KG1 (cell line): ENCODE data around the gene SLC39A7.

Source experiments
- DNase-seq: peaks from one replicate; lab custom pipeline; 2025; lab: John Stamatoyannopoulos, UW

SLC39A7 gene

DNA sequence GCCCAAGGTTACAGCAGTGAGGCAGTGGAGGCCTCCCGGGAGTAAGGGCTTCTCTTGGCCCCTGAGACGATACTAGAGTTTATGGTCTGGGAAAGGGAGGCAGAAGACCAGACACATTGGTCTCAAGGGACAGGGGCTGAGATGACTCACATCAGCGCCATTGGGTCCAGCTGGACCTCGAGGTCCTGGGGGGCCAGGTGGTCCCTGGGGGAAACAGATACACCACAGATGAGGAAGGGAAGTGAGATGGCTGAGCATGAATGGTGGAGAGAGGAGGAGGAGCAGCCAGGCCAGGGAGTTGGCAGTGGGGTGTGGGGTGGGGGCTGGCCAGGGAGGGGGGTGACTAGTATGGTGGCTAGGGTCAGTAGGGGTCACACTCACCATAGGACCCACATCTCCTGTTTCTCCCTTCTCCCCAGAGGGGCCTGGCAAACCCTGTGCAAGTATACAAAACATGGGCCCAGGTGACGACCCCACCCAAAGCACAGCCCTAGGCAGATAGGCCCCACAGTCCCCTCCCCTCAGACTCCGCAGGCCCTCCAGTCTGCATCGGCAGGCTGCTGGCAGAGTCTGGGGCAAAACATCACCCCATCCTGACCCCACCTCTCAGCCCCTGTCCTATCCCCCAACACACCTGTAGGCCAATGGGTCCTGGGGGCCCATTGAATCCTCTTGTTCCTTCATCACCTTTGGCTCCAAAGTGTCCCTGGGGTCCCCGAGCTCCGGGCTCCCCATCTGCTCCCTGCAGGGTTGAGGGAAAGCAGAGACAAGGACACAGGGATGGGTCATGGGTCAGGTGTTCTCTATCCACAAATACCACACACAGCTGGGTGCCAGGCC lies 30.3 kb upstream of the SLC39A7 start:
- DNase-seq, result no peak

DNA sequence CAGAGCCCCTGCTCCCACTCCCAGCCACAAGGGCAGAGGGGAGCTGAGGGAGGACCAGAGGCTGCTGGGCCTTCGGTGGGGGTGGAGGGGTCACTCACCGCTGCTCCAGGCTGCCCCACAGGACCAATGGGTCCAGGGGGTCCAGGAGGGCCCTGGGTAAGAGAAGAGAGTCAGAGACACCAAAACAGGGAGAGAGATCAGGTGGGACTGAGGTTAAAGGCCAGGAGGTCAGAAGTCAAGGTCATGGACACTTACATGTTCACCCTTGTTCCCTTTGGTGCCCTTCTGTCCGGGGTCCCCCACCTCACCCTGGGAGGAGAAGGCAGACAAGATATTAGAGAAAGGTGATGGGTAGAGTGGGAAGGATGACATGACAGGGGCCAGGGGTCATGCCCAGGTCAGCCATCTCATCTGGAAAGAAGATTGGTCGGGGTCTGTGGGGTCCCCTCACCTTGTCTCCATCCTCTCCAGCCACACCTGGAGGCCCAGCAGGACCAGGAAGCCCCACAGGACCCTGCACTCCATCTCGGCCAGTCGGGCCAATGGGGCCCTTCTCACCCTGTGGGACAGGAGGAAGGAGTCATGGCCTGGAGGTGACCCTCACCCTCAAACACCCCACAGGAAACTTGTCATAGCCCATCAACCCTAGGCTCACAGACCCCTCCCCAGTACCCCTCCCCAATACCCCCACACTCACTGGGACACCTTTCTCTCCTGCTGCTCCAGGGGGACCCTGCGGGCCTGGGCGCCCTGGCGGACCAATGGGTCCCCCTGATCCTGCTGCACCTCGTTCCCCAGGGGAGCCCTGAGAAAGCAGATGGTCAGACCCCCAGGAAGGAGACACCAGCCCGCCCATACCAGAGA lies 29.4 kb upstream of the SLC39A7 start:
- no peak for DNase-seq

- DNase-seq, result no peak
Observed at GRCh38 chr6:33171880-33172687, 28.6 kb upstream of the SLC39A7 start.

GRCh38 chr6:33172688-33173534 lies 27.8 kb upstream of the SLC39A7 start:
- no peak for DNase-seq

GRCh38 chr6:33173535-33174180 lies 27.0 kb upstream of the SLC39A7 start:
- no peak for DNase-seq

DNA sequence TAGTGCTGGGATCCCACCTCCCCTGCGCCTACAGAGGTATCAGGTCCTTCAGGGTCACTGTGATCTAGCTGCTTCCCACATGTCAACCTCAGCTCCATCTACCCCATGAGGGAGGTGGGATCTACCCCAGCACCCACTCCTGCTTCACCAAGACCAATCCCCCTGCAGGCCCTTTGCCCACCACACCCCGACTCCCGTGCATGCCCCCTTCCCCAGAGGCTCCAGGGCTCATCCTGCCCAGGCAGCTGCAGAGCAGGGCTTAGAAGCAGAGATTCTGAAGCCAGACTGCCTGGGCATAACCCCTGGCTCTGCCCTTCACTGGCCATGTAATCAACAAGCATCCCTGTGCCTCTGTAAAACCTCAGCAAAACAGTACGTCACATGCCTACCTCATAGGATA lies 25.9 kb upstream of the SLC39A7 start:
- no peak for DNase-seq

GRCh38 chr6:33175436-33176069 lies 25.1 kb upstream of the SLC39A7 start:
- DNase-seq, result no peak

GRCh38 chr6:33176906-33177305 lies 23.8 kb upstream of the SLC39A7 start:
- no peak for DNase-seq

DNA sequence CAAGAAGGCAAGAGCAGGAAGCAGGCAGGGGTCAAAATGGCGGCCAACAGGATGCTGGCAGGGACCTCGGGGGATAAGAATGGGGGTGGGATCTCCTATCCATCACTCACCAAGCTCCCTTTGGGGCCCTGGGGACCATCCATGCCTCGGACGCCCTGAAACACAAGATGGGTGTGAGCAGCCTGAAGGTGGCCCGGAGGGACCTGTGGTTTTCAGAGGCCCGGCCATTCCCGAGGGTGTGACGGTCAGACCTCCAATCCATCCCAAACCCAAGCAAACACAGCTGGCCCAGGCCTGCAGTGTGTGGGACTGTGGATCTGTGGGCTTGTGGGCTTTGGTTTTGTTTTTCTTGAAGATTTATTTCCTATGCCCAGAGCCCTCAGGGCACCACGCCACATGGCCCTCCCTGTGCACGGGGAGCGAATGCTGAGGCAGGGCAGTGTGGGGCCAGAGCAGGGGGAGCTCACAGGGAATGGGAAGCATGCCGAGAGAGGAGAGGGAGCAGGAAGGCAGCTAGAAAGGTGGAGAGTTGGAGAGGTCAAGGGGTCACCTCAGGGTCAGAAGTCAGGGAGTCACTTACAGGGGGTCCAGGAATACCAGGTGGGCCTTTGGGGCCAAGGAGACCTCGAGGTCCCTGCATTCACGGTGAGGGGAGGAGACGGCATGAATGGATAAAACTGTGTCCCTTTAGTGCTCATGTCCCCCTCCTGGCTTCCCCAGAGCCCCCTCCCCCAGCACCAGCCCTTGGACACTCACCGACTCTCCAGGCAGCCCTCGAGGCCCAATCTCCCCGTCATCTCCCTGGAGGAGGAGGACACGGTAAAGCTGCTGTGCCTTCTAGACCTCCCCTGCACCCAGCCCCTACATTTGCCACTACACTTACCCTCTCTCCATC lies 22.9 kb upstream of the SLC39A7 start:
- DNase-seq, result no peak

- no peak for DNase-seq
Observed at GRCh38 chr6:33178755-33179475, 21.8 kb upstream of the SLC39A7 start.

GRCh38 chr6:33181141-33181540 lies 19.5 kb upstream of the SLC39A7 start:
- DNase-seq, result no peak

DNA sequence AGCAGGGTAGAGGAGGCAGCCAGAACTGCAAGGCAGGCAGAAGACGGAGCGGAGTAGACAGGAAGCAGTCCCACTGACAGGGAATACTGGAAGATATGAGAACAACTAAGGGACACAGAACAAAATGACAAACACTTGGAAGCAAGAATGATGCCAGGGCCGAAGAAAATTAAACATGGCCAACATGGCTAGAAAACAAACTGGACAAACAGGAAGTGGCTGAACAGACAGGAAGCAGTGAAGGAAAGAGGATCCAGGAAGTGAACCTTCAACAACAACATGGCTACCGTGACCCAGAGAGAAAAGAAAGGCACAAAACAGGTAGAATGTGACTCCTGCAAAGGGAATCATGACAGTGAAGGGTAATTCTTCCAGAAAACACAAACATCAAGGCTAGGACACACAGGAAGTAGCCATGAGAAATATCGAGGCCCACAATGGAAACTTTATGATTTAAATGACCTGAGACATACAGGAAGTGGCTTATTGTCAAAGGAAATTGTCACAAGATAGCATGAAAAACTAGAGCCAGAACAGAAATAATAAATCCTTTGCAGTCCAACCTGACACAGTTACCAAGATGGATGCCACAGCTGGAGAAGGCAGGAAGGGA lies 17.5 kb upstream of the SLC39A7 start:
- DNase-seq, result peak; percentile 43

DNA sequence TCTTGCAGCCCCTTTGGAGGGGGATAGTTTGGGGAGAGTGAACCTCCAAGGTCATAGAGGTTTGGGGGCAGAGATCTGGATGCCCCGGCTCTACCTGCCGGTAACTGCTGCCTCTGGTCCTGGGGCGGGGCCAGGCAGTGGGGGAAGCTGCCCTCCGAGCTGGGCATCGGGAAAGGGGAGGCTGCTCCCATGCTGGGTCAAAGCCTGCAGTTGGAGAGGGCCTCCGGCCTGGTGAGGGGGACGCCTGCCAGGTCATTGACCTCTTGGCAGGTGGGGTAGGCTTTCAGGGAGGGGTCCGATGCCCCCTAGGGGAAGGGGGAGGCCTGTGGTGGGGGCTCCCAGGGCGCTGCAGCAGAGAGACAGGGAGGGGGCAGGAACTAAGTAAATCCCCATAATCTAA lies 15.5 kb upstream of the SLC39A7 start:
- no peak for DNase-seq

GRCh38 chr6:33185654-33186187 lies 14.9 kb upstream of the SLC39A7 start:
- no peak for DNase-seq

- DNase-seq, result no peak
Observed at GRCh38 chr6:33187809-33188208, 12.9 kb upstream of the SLC39A7 start.

DNA sequence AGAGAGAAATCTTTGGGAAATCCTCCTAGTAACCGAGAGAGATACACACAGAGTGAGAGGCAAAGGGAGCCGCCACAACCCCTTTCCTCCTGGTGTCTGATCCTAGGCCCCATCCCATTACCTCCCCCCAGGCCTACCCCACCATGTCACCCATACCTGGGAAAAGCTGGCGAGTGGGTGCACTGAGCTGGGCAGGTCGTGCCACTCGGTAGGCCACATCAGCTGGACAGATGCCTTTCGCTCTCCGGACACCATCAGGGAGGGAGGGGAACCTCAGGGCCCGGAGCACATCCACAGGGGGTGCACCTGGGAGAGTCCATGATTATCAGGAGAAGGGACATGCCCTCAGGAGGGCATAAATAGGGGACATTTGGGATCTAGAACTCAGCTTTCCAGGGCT lies 11.5 kb upstream of the SLC39A7 start:
- no peak for DNase-seq

- no peak for DNase-seq
Observed at GRCh38 chr6:33189625-33190448, 10.8 kb upstream of the SLC39A7 start.
